Spleen (tissue), 7 donors: ENCODE data around the gene KDM1B.

Experiments
- POLR2A ChIP-seq, 3 donors: fragments of 450-650 bp; IDR thresholded peaks; one replicate each; pipeline ENCODE4 v1.5.1; 2017; ENCODE audit warnings: antibody characterized with exemption in 3 of 3, mild to moderate bottlenecking in 1 of 3
- TF ChIP-seq, protein P1 (sequence below), 11 experiments: fragments of 200-600 bp in 7 of 11; fragments of 450-650 bp in 4 of 11; sonication (generic) in 4 of 11; IDR thresholded peaks in 8 of 11; conservative IDR thresholded peaks in 3 of 11; 1 replicate in 7 of 11; 2 replicates in 4 of 11; pipeline versions ENCODE4 v1.4.0 to v1.8.0; 2016 to 2021; ENCODE audit warnings: antibody characterized with exemption in 11 of 11, inconsistent platforms in 4 of 11, mild to moderate bottlenecking in 1 of 11
- donor health status: DM: no; HTN: no; CAD: no; lungs with moderate emphysema.
- donor health status: DM: no; HTN: no; CAD: no.
- donor health status: DM: no; HTN: no; CAD: no.

DNA sequence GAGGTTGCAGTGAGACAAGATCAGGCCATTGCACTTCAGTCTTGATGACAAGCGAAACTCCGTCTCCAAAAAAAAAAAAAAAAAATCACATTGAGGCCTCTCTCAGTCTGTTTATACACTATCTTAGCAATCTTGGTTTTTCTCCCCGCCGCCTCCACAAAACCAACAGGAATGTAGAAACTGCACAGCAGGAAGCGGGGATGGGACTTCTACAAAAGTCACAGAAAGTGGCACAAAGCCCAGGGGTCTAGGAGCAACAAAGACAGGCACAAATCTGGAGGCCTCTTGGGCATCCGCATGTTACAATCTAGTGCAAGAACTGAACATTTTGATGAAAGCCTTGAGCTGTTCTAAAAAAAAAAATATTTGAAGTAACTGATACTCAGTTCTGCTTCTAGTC is 48.6 kb downstream of the KDM1B start:
- TF ChIP-seq, protein P1, sequence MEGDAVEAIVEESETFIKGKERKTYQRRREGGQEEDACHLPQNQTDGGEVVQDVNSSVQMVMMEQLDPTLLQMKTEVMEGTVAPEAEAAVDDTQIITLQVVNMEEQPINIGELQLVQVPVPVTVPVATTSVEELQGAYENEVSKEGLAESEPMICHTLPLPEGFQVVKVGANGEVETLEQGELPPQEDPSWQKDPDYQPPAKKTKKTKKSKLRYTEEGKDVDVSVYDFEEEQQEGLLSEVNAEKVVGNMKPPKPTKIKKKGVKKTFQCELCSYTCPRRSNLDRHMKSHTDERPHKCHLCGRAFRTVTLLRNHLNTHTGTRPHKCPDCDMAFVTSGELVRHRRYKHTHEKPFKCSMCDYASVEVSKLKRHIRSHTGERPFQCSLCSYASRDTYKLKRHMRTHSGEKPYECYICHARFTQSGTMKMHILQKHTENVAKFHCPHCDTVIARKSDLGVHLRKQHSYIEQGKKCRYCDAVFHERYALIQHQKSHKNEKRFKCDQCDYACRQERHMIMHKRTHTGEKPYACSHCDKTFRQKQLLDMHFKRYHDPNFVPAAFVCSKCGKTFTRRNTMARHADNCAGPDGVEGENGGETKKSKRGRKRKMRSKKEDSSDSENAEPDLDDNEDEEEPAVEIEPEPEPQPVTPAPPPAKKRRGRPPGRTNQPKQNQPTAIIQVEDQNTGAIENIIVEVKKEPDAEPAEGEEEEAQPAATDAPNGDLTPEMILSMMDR (IDR thresholded peaks at IDR 0.05 in 8 of 11, conservative IDR thresholded peaks at IDR 0.05 in 3 of 11), result no peak
- no peak for TF ChIP-seq POLR2A (IDR thresholded peaks at IDR 0.05)
